Measurements from ENCODE around the gene ZNF738.
A peak's percentile ranks its signal among the peaks of the same experiment; 100 is the strongest.

GRCh38 chr19:21328885-21329605, 29.8 kb upstream of the ZNF738 start, which contains the start of gene ZNF708:
- peak; percentile 96 for TF ChIP-seq POLR2AphosphoS5 (IDR thresholded peaks at IDR 0.05; ENCODE audit: low read depth, low read length)
- peak; percentile 97 for TF ChIP-seq TAF1 (IDR thresholded peaks at IDR 0.05; ENCODE audit: borderline replicate concordance, low read depth, low read length)

Data from GM12892 (cell line).